AG04450 (cell line): ENCODE results near the gene ITPK1. TPM values are rescaled to one million over a fixed set of nuclear protein-coding genes. Genes with fewer than 3 reads are reported as not detected.

Source experiments
- CTCF ChIA-PET: fragments of 300-600, 350-600 bp; formaldehyde crosslinking; extraction: SDS; loops from one replicate; lab custom pipeline; 2022; ENCODE audit warnings: antibody characterized with exemption, inconsistent platforms; lab: Charles Lee
- POLR2A ChIA-PET: fragments of 350-600 bp; formaldehyde crosslinking; extraction: SDS; loops from one replicate; lab custom pipeline; 2021; ENCODE audit warnings: antibody characterized with exemption, inconsistent platforms; lab: Yijun Ruan, JAX
- DNase-seq: peaks from one replicate; pipeline ENCODE4 v3.0.0-alpha.2; 2011; ENCODE audit warnings: low read depth, low spot score
- H3K27ac ChIP-seq: one replicate; pipeline ENCODE4 v1.5.1; 2012; ENCODE audit warnings: low read depth, low read length, control low read depth
- H3K27me3 ChIP-seq: one replicate; pipeline ENCODE4 v1.6.0; 2012; ENCODE audit warnings: low read length; ENCODE audit not compliant: control insufficient read depth, insufficient read depth
- H3K4me3 ChIP-seq: 2 replicates; pipeline ENCODE4 v1.5.1; 2011; ENCODE audit warnings: mild to moderate bottlenecking, low read depth, low read length, control low read depth
- H3K9me3 ChIP-seq: 2 replicates; pipeline ENCODE4 v1.5.1; 2012; ENCODE audit warnings: low read length; ENCODE audit not compliant: control insufficient read depth, insufficient read depth
- CTCF ChIP-seq: IDR thresholded peaks from 2 replicates; pipeline ENCODE4 v1.5.1; 2011; ENCODE audit warnings: low read depth, low read length, control low read depth, inconsistent platforms
- polyA plus RNA-seq: library from polyadenylated mRNA; depleted of rRNA; stranded (reverse); fragments of >200 nt; gene quantifications from 2 replicates; pipeline ENCODE4 v1.2.3, GENCODE V29; 2011

ITPK1 gene
- polyA plus RNA-seq, 1 experiment, result 13.6 TPM

- TF ChIP-seq CTCF, result no peak
- POLR2A ChIA-PET, result no interaction called here
- no peaks in the 10 kb centered on the region; the same call in 1 of the 2 replicates for H3K9me3 ChIP-seq
- no peak overlapping the region for H3K27ac ChIP-seq
- DNase-seq, result no peak
- no peak overlapping the region for H3K4me3 ChIP-seq
- H3K27me3 ChIP-seq, result peaks cover 6% of the 10 kb centered on the region
- CTCF ChIA-PET, result no interaction called here
Observed at GRCh38 chr14:92928961-92929688, 186.6 kb downstream of the ITPK1 start.

GRCh38 chr14:92928258-92928629, 187.5 kb downstream of the ITPK1 start:
- CTCF ChIA-PET, result no interaction called here
- Histone ChIP-seq H3K27ac (no peak overlapping the region), H3K27me3 (peaks cover 12% of the 10 kb centered on the region), H3K9me3 (no peaks in the 10 kb centered on the region; the same call in 1 of the 2 replicates), H3K4me3 (no peak overlapping the region)
- DNase-seq, result no peak
- POLR2A ChIA-PET, result no interaction called here
- TF ChIP-seq CTCF, result no peak

- Histone ChIP-seq H3K27ac (no peak overlapping the region), H3K9me3 (no peaks in the 10 kb centered on the region; the same call in 1 of the 2 replicates), H3K27me3 (peaks cover 14% of the 10 kb centered on the region), H3K4me3 (no peak overlapping the region)
- ChIA-PET POLR2A (no interaction called here), CTCF (no interaction called here)
- no peak for TF ChIP-seq CTCF
- no peak for DNase-seq
Observed at GRCh38 chr14:92927349-92928257, 188.1 kb downstream of the ITPK1 start.

- no peak for DNase-seq
- CTCF ChIA-PET, result no interaction called here
- POLR2A ChIA-PET, result no interaction called here
Observed at GRCh38 chr14:92926931-92927330, 188.8 kb downstream of the ITPK1 start.

More at GRCh38 chr14:92926931-92927330, 188.8 kb downstream of the ITPK1 start:
- H3K27me3 ChIP-seq, result peaks cover 16% of the 10 kb centered on the region
- H3K27ac ChIP-seq, result no peak overlapping the region
- H3K9me3 ChIP-seq, result no peaks in the 10 kb centered on the region; the same call in 1 of the 2 replicates
- no peak overlapping the region for H3K4me3 ChIP-seq
- no peak for TF ChIP-seq CTCF
